GM12875 (cell line): ENCODE data around the gene ZFYVE28.

ENCODE experiments used
- H3K4me3 ChIP-seq: one replicate; pipeline ENCODE4 v1.5.1; 2011; ENCODE audit warnings: low read depth, low read length, control low read depth
- TF ChIP-seq, protein P1 (sequence below): IDR thresholded peaks from 2 replicates; pipeline ENCODE4 v1.5.1; 2011; ENCODE audit warnings: low read depth, mild to moderate bottlenecking, control low read depth, inconsistent platforms, low read length, moderate library complexity, borderline replicate concordance; ENCODE audit not compliant: insufficient read depth

ZFYVE28 gene

GRCh38 chr4:2220016-2220630 is 198.3 kb downstream of the ZFYVE28 start:
- TF ChIP-seq, protein P1, sequence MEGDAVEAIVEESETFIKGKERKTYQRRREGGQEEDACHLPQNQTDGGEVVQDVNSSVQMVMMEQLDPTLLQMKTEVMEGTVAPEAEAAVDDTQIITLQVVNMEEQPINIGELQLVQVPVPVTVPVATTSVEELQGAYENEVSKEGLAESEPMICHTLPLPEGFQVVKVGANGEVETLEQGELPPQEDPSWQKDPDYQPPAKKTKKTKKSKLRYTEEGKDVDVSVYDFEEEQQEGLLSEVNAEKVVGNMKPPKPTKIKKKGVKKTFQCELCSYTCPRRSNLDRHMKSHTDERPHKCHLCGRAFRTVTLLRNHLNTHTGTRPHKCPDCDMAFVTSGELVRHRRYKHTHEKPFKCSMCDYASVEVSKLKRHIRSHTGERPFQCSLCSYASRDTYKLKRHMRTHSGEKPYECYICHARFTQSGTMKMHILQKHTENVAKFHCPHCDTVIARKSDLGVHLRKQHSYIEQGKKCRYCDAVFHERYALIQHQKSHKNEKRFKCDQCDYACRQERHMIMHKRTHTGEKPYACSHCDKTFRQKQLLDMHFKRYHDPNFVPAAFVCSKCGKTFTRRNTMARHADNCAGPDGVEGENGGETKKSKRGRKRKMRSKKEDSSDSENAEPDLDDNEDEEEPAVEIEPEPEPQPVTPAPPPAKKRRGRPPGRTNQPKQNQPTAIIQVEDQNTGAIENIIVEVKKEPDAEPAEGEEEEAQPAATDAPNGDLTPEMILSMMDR: peak; percentile 93
- no peak overlapping the region for H3K4me3 ChIP-seq
